ENCODE results near the gene KCTD8.

- TF ChIP-seq CTCF (conservative IDR thresholded peaks at IDR 0.05) (no peak), EZH2 (IDR thresholded peaks at IDR 0.05; ENCODE audit: low read depth) (no peak)
Measured at GRCh38 chr4:44487341-44487740, 38.7 kb upstream of the KCTD8 start.
